ENCODE measurements around the gene VPS26B. TPM values are rescaled to one million over a fixed set of nuclear protein-coding genes. Genes with fewer than 3 reads are reported as not detected.

Gene VPS26B
- total RNA-seq, 1 experiment from 2014 or later = 29.3 TPM

GRCh38 chr11:134289789-134290188 is 65.3 kb downstream of the VPS26B start:
- peak overlapping the region; percentile 89 for H3K27ac Mint-ChIP-seq
- POLR2A ChIA-PET = no interaction called here
- no peaks in the 10 kb centered on the region for H3K27me3 Mint-ChIP-seq (ENCODE audit: low read depth)
- CTCF ChIA-PET = interaction anchor here (0.7 to 1.0 kb wide), 2 partner anchors 28 to 35 kb away, joined by 3 read pairs; no protein-coding TSS in a partner anchor
- no peak overlapping the region for H3K4me3 Mint-ChIP-seq
- ATAC-seq = peak; percentile 73
- peaks cover 20% of the 10 kb centered on the region for H3K4me1 Mint-ChIP-seq
- peak; percentile 35 for DNase-seq (ENCODE audit: low spot score)
- peaks cover 64% of the 10 kb centered on the region for H3K36me3 Mint-ChIP-seq
- TF ChIP-seq PRRX2 (CRISPR knock-in tag; IDR thresholded peaks at IDR 0.05) = no peak
- no peak for TF ChIP-seq FOXJ3 (CRISPR knock-in tag; IDR thresholded peaks at IDR 0.05; ENCODE audit: borderline replicate concordance)
- TF ChIP-seq, protein P1, sequence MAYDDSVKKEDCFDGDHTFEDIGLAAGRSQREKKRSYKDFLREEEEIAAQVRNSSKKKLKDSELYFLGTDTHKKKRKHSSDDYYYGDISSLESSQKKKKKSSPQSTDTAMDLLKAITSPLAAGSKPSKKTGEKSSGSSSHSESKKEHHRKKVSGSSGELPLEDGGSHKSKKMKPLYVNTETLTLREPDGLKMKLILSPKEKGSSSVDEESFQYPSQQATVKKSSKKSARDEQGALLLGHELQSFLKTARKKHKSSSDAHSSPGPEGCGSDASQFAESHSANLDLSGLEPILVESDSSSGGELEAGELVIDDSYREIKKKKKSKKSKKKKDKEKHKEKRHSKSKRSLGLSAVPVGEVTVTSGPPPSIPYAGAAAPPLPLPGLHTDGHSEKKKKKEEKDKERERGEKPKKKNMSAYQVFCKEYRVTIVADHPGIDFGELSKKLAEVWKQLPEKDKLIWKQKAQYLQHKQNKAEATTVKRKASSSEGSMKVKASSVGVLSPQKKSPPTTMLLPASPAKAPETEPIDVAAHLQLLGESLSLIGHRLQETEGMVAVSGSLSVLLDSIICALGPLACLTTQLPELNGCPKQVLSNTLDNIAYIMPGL (CRISPR knock-in tag; IDR thresholded peaks at IDR 0.05) = no peak
- H3K9me3 Mint-ChIP-seq = no peaks in the 10 kb centered on the region

DNA sequence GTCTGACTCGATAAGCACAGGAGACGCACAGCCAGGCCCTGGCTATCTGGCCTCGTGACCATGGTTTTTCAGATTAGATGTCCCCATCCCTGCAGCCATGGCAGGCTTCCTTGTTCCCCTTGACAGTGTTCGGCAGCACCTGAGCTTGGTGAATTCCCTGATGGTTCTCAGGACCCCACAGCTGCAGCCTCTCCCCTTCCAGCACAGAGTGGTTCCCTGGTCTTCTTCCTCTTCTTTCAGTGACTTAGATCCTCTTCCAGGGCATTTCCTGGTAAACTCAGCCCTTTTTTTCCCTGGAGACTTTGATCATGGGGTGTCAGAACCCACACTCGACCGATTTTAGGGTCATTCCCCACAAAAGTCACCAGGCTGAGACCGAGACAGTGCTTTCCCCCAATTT is 66.2 kb downstream of the VPS26B start:
- ATAC-seq = no peak
- H3K36me3 Mint-ChIP-seq = peaks cover 64% of the 10 kb centered on the region

More for the DNA sequence above, 66.2 kb downstream of the VPS26B start:
- no peaks in the 10 kb centered on the region for H3K27me3 Mint-ChIP-seq (ENCODE audit: low read depth)
- no peak for TF ChIP-seq ZNF263 (CRISPR knock-in tag; IDR thresholded peaks at IDR 0.05; ENCODE audit: low read depth)
- TF ChIP-seq NR2C2 (CRISPR knock-in tag; IDR thresholded peaks at IDR 0.05) = no peak
- TF ChIP-seq, protein P2, sequence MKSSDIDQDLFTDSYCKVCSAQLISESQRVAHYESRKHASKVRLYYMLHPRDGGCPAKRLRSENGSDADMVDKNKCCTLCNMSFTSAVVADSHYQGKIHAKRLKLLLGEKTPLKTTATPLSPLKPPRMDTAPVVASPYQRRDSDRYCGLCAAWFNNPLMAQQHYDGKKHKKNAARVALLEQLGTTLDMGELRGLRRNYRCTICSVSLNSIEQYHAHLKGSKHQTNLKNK (CRISPR knock-in tag; IDR thresholded peaks at IDR 0.05) = no peak
- TF ChIP-seq OVOL2 (CRISPR knock-in tag; IDR thresholded peaks at IDR 0.05; ENCODE audit: borderline replicate concordance) = no peak
- TF ChIP-seq, protein P1 (CRISPR knock-in tag; IDR thresholded peaks at IDR 0.05) = no peak
- TF ChIP-seq MYBL2 (CRISPR knock-in tag; IDR thresholded peaks at IDR 0.05) = no peak
- no peak for TF ChIP-seq JUN (CRISPR knock-in tag; IDR thresholded peaks at IDR 0.05)
- no peak for TF ChIP-seq NFE2L1 (CRISPR knock-in tag; IDR thresholded peaks at IDR 0.05)
- no peak for TF ChIP-seq ERG (CRISPR knock-in tag; IDR thresholded peaks at IDR 0.05)
- TF ChIP-seq STAT6 (CRISPR knock-in tag; conservative IDR thresholded peaks at IDR 0.05; ENCODE audit: low read depth) = no peak
- no peak overlapping the region for H3K4me3 Mint-ChIP-seq
- ChIA-PET CTCF (no interaction called here), POLR2A (no interaction called here)
- H3K27ac Mint-ChIP-seq = peak overlapping the region; percentile 72; the same call in 1 of the 2 replicates
- peaks cover 20% of the 10 kb centered on the region for H3K4me1 Mint-ChIP-seq
- H3K9me3 Mint-ChIP-seq = peaks cover 1% of the 10 kb centered on the region; the same call in 1 of the 2 replicates
- no peak for DNase-seq (ENCODE audit: low spot score)
